Activated CD4-positive, alpha-beta T cell treated with anti-CD3 and anti-CD28 coated beads, Interleukin-2, amount 50 U/mL, for 24 hours (primary cell): ENCODE measurements around the gene DDIT4L.
"Not testable (repeated sequence)": the region's sequence is repeated elsewhere in the genome, so short reads cannot be mapped to it uniquely, and the experiment has no call there.

Source experiments
- DNase-seq, 2 donors: peaks; one replicate each; pipeline ENCODE4 v3.0.0-alpha.2; 2020; ENCODE audit warnings: low read depth in 1 of 2, low spot score in 1 of 2

DDIT4L gene

DNA sequence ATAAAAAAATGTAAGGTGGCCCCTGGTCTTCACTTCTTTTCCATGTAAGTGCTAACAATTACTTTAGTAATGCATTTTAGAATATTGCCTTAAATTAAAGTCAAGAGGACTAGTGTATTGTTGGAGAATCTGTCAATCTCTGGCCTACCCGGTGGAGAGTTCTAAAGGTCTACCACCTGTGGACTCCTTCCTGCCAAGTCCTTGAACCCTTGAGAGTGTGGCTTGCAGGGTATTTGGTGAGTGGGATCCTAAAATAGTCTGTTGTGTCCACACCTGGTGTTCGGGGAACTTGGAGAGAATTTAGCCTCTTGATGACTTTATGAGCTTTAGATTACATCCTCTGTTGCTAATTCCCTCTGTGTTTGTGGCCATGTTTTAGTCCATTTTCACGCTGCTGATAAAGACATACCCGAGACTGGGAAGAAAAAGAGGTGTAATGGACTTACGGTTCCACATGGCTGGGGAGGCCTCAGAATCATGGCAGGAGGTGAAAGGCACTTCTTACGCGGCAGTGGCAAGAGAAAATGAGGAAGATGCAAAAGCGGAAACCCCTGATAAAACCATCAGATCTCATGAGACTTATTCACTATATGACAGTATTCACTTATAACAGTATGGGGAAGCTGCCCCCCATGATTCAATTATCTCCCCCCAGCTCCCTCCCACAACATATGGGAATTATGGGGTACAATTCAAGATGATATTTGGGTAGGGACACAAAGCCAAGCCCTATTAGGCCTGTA lies 23.8 kb downstream of the DDIT4L start:
- no peak for DNase-seq

DNA sequence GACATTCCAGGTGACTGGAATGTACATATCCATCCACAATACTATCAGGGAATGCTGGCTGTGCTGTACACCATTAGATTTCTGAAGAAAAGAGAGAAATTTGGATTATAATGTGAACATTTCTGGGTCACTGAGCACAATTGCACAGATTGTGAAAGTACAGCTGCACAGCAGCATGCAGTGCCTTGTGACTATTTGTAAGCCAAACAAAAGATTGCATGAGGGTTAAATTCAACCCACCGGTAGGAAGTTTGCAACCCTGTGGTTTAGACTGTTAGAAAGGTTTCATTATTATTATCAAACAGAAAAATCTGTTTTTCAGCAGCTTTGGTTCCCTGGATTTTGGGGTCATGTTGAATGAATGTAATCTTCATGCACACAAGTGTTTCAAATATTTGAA lies 24.5 kb downstream of the DDIT4L start:
- no peak for DNase-seq

DNA sequence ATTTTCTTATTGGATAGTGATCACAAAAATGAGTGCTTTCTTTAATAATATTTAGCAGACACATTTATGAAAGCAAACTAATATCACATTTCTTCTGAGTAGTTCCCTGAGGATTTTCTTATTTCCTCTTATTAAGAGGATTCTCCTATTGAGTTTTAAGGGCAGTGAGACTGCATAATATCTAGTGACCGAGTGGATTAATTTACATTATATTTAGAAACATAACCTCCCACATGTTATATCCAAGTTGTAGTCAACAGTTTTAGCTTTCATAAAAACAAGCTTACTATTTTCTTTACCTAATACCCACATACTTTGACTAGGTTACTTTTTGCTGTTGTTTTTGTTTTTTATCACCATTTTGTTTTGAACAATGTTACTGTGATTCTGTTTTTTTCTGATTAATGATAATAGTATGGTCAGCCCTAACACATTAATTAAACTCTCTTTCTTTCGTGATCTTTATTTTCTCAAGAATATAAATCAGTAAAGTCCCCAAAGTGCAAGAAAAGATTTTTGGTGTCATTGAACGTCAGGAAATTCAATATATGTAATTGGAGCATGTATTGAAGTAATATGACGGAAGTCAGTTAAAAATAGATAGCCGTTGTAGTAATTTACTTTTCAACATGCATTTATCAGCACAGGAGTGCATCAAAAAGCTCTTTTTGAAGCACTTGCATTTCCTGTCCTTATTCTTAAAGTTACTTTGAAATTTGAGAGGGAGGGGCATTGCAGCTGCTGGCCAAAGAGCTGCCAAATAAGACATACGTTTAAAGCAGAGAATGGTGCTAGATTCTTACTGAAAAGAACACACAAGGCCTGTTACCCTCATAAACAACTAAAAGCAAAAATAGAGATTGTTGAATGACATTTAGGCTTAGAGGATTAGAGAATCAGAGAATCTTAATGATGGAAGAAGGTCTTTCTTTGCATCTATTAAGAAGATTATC lies 25.2 kb downstream of the DDIT4L start:
- no peak for DNase-seq

DNA sequence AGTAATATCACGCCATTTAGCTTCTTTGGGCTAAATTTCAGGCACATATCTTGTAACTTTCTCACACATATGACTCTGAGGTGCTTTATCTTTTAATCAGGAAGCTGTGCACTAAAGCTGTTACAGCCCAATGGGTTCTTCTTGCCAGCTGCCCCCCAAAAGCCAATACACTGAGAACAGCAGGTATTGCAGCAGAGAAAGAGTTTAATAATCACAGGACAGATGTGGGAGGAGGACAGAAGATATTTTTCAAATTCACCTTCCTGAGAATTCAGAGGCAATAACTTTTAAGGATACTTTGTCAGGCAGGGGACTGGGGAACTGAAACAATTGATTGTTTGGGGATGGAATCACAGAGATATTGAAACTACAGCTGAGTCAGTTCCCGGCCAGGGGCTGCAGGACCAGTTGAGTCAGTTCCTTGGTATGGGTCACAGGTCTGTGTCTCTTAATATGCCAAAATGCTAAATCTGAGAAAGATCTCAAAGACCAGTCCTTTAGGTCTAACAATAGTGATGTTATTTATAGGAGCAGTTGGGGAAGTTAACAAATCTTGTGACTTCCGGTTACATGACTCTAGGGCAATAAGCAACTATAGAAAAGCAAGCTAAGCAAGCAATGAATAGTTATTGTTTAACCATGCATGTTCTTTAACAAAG lies 28.1 kb downstream of the DDIT4L start:
- no peak for DNase-seq

DNA sequence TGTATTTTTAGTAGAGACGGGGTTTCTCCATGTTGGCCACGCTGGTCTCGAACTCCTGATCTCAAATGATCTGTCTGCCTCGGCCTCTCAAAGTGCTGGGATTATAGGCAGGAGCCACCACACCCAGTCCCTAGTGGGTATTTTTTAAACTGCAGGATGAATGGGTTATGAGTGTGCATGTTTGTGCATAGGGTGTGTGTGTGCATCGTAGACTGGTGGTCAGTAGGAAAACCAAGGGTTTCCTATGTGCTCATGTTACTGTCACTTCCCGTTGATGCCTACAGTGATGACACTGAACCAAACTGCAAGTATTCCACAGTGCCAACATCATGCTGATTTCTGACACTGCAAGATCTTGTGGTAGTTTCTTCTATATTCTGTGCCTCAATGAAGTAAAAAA lies 41.1 kb downstream of the DDIT4L start:
- DNase-seq, result no peak

DNA sequence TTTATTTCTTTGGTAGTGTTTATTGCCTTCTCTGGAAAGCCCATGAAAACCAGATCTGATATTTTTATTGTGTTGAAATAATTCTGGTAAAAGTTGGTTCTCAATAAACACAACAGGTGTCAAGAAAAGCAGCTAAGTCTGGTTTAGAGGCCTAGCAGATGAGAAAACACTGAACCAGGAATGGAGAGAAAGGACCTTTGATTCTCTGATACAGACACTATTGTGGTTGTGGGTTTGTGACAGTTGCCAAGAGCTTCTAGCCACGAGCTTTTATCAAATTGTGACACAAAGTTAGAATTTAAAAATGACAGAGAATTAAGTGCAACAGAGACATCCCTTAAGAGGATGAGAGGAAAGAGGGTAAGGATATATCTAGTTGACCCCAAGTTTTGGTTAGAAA lies 42.6 kb downstream of the DDIT4L start:
- no peak for DNase-seq

DNA sequence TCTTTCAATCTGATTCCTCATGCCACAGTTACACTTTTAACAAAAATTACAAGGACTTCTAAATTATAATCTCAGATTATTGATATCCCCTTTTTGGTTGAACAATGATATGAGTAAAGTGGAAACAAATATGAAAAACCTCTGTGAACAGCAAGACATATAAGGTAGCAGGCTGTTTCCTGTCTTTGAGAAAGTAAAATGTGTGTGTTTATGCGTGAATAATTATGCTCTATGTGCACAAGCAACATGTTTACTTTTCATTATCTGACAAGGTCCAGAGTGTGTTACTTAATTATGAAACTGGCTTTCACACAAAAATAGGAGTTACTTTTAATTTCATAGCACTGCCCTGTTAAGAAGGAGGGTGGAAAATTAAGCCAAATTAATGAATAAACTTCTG lies 43.1 kb downstream of the DDIT4L start:
- DNase-seq, result no peak

DNA sequence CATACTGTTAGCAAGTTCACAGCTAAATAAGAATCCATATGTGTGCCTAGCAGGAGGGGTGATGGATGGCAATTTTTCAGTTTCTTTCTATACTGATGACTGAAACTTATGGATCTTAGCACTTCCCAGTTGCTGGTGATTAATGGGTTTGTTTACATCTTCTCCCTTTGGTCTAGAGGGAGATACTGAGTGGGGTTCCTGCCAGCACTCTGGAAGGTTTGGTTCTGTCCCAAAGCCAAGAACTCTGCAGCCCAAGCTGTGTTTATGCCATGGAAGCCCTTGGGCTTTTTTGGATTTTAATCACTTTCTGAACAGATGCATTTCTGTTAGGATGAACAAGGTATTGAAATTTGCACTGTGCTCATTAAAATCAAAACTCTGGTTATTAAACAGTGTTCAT lies 43.5 kb downstream of the DDIT4L start:
- no peak for DNase-seq

DNA sequence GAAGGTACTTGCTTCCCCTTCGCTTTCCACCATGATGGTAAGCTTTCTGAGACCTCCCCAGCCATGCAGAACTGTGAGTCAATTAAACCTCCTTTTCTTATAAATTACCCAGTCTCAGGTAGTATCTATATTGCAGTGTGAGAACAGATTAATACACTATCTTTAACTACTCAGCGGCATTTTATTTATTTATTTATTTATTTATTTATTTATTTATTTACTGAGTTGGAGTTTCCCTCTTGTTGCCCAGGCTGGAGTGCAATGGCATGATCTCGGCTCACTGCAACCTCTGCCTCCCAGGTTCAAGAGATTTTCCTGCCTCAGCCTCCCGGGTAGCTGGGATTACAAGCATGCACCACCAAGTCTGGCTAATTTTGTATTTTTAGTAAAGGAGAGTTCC lies 52.9 kb downstream of the DDIT4L start:
- not testable (repeated sequence) for DNase-seq
